Suprapubic skin (tissue), 4 donors: ENCODE data around the gene PRTFDC1. TPM values are rescaled to one million over a fixed set of nuclear protein-coding genes. Genes with fewer than 3 reads are reported as not detected.

Source experiments
- DNase-seq, 2 donors: peaks; one replicate each; pipeline ENCODE4 v3.0.0-alpha.2; 2019; ENCODE audit warnings: low spot score in 2 of 2
- H3K27ac ChIP-seq: fragments of 200-600 bp; sonication (generic); one replicate; pipeline ENCODE4 v1.5.1; 2019
- H3K27me3 ChIP-seq: fragments of 200-600 bp; sonication (generic); one replicate; pipeline ENCODE4 v1.5.1; 2019
- H3K36me3 ChIP-seq: fragments of 200-600 bp; sonication (generic); one replicate; pipeline ENCODE4 v1.5.1; 2019
- H3K4me1 ChIP-seq: fragments of 200-600 bp; sonication (generic); one replicate; pipeline ENCODE4 v1.5.1; 2019
- H3K4me3 ChIP-seq: fragments of 200-600 bp; sonication (generic); one replicate; pipeline ENCODE4 v1.5.1; 2019; ENCODE audit warnings: mild to moderate bottlenecking
- H3K9me3 ChIP-seq: fragments of 200-600 bp; sonication (generic); one replicate; pipeline ENCODE4 v1.5.1; 2019
- CTCF ChIP-seq, 2 donors: fragments of 200-600 bp in 1 of 2; fragments of 450-650 bp in 1 of 2; sonication (generic) in 1 of 2; IDR thresholded peaks; one replicate each; pipeline ENCODE4 v1.5.1; 2016 to 2019; ENCODE audit warnings: antibody characterized with exemption in 2 of 2, mild to moderate bottlenecking in 1 of 2, moderate library complexity in 1 of 2
- EP300 ChIP-seq: sonication (generic); formaldehyde crosslinking; IDR thresholded peaks from one replicate; pipeline ENCODE4 v1.6.1; 2017; ENCODE audit warnings: antibody characterized with exemption
- POLR2A ChIP-seq, 2 donors: fragments of 450-650 bp; IDR thresholded peaks; one replicate each; pipeline ENCODE4 v1.6.1; 2017; ENCODE audit warnings: antibody characterized with exemption in 2 of 2, mild to moderate bottlenecking in 2 of 2, moderate library complexity in 2 of 2
- POLR2AphosphoS5 ChIP-seq, 3 donors: sonication (generic); formaldehyde crosslinking; IDR thresholded peaks; one replicate each; pipeline ENCODE4 v1.6.1; 2017; ENCODE audit warnings: antibody characterized with exemption in 3 of 3
- WGBS: methylation state at CpG from one replicate; pipeline ENCODE4 v1.1.5; 2018; 5-methylcytosine and 5-hydroxymethylcytosine counted together
- total RNA-seq, 4 donors: library from RNA; depleted of rRNA; stranded (reverse); fragments of >200 nt; gene quantifications; one replicate each; pipeline ENCODE4 v1.1.0, GENCODE V29; 2016

PRTFDC1 gene
- total RNA-seq, 4 donors from 2014 or later = 0.40 to 0.76 (median 0.69) TPM

DNA sequence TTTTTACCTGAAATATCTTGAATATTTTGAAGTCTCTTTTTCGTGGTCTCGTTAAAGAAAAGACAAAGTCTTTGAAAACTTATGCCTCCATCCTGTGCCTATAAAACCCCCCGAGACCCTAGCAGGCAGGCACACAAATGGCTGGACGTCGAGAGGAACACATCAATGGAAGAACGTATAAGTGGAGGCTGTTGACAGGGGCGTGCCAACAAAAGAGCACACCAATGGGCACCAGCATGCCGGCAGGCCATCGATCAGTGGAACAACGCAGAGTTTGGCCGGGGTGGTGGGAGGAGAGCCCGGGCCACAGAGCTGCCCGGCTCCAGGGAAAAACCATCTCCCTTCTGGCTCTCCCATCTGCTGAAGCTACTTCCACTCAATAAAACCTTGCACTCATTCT is 38.9 kb upstream of the PRTFDC1 start:
- Histone ChIP-seq H3K9me3 (no peaks in the 10 kb centered on the region), H3K27me3 (no peaks in the 10 kb centered on the region), H3K4me3 (no peak overlapping the region), H3K4me1 (no peaks in the 10 kb centered on the region), H3K27ac (no peak overlapping the region), H3K36me3 (no peaks in the 10 kb centered on the region)
- TF ChIP-seq POLR2AphosphoS5 (IDR thresholded peaks at IDR 0.05) (no peak), CTCF (IDR thresholded peaks at IDR 0.05) (no peak), POLR2A (IDR thresholded peaks at IDR 0.05) (no peak), EP300 (no peak)
- DNase-seq = no peak
- 91% methylated on average over 12 of the region's 13 CpGs for WGBS

DNA sequence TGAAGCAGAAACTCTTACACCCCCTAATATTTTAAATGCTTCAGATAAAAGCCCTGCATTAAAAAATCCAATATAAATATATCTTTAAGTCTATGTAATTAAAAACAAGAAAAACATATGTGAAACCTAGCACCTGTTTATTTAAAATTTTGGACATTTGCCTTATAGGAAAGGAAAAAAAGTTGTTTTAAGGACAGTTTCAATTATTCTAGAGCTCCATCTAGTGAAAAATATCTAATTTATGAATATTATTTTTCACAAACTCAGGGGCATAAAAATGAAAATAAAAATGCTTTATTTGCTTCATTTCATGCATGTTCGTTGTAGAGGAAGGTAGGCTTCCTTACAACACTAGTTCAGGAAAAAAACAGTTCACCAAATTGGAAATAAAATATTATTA is 37.5 kb upstream of the PRTFDC1 start:
- Histone ChIP-seq H3K27ac (no peak overlapping the region), H3K9me3 (no peaks in the 10 kb centered on the region), H3K4me3 (no peak overlapping the region), H3K27me3 (no peaks in the 10 kb centered on the region), H3K4me1 (no peaks in the 10 kb centered on the region), H3K36me3 (no peaks in the 10 kb centered on the region)
- WGBS = 18% methylated on average over 1 of the region's 1 CpG
- DNase-seq = no peak
- TF ChIP-seq EP300 (no peak), POLR2AphosphoS5 (IDR thresholded peaks at IDR 0.05) (no peak), POLR2A (IDR thresholded peaks at IDR 0.05) (no peak), CTCF (IDR thresholded peaks at IDR 0.05) (no peak)

DNA sequence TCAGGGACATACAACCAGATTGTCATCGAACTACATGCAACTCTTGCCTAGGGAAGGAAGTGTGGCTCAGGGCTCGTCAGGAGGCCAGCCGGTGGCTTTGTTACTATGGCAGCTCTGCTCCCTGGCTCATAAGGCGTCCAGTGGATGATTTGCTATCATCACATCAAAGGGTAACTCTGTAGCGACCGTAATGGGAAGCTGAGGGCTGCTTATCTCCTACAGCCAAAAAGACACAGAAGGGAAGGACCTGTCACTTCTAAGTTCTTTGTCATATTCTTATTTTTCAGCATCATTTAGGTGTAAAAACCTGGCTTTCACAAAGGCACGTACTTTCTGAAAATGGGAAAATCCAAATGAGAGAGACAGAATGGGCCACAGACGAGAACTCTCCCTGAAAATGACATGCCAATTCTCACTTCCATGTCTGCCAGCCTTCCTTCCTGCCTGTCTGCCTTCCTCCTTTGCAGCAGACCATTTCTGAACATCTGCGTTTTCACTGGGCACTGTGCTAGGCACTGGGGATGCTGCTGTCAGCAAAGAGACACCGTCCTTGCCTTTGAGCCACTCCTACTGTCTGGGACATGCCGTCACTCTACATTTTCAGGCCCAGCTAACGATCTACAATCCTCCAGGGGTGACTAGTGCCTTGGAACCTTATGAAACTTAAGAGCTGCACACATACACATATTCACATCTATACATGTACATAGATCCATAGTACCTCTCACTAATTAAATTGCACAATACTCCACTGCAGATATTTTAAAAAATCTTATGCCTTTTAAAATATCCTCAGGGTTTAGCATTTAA is 36.6 kb upstream of the PRTFDC1 start:
- Histone ChIP-seq H3K36me3 (no peaks in the 10 kb centered on the region), H3K4me1 (no peaks in the 10 kb centered on the region), H3K4me3 (no peak overlapping the region), H3K9me3 (no peaks in the 10 kb centered on the region), H3K27ac (no peak overlapping the region), H3K27me3 (no peaks in the 10 kb centered on the region)
- DNase-seq = no peak
- WGBS = 67% methylated on average over 12 of the region's 12 CpGs
- TF ChIP-seq CTCF (IDR thresholded peaks at IDR 0.05) (no peak), POLR2AphosphoS5 (IDR thresholded peaks at IDR 0.05) (no peak)

DNA sequence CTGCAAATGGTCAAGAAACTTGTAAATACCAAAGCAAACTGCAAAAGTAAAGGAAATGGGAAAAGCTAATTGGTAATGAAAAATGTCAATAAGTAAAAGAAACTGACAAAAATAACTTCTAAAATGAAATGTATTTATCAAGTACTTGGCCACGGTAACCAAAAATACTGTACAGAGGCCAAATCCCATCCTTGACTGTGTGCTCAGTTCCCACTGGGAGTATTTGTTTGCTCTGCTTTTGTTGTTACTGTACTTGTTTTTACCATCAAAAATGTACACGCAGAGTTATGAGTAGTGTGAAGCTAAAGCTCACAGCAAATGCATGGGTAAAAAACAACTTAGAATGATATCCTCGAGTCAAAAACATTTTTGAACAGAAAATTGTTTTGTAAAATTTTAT is 32.5 kb upstream of the PRTFDC1 start:
- Histone ChIP-seq H3K4me3 (no peak overlapping the region), H3K36me3 (no peaks in the 10 kb centered on the region), H3K4me1 (no peaks in the 10 kb centered on the region), H3K27me3 (no peaks in the 10 kb centered on the region), H3K27ac (no peak overlapping the region), H3K9me3 (no peaks in the 10 kb centered on the region)
- DNase-seq = no peak
- 57% methylated on average over 3 of the region's 3 CpGs for WGBS
- TF ChIP-seq EP300 (no peak), CTCF (IDR thresholded peaks at IDR 0.05) (no peak), POLR2AphosphoS5 (IDR thresholded peaks at IDR 0.05) (no peak), POLR2A (IDR thresholded peaks at IDR 0.05) (no peak)

GRCh38 chr10:24983946-24984345 is 31.5 kb upstream of the PRTFDC1 start:
- no peak overlapping the region for H3K4me3 ChIP-seq
- WGBS = 80% methylated on average over 3 of the region's 3 CpGs
- no peaks in the 10 kb centered on the region for H3K27me3 ChIP-seq
- no peaks in the 10 kb centered on the region for H3K4me1 ChIP-seq
- TF ChIP-seq CTCF (IDR thresholded peaks at IDR 0.05) (no peak), POLR2AphosphoS5 (IDR thresholded peaks at IDR 0.05) (no peak), EP300 (no peak), POLR2A (IDR thresholded peaks at IDR 0.05) (no peak)
- no peaks in the 10 kb centered on the region for H3K36me3 ChIP-seq
- DNase-seq = no peak
- no peak overlapping the region for H3K27ac ChIP-seq
- H3K9me3 ChIP-seq = no peaks in the 10 kb centered on the region
